Activated naive CD4-positive, alpha-beta T cell treated with anti-CD3 and anti-CD28 coated beads, Interleukin-2, amount 50 U/mL, for 16 hours (primary cell): ENCODE results near the gene PRUNE2.
"Not testable (repeated sequence)": the region's sequence is repeated elsewhere in the genome, so short reads cannot be mapped to it uniquely, and the experiment has no call there.

ENCODE experiments used
- DNase-seq: peaks from one replicate; pipeline ENCODE4 v3.0.0-alpha.2; 2020

The PRUNE2 gene

DNA sequence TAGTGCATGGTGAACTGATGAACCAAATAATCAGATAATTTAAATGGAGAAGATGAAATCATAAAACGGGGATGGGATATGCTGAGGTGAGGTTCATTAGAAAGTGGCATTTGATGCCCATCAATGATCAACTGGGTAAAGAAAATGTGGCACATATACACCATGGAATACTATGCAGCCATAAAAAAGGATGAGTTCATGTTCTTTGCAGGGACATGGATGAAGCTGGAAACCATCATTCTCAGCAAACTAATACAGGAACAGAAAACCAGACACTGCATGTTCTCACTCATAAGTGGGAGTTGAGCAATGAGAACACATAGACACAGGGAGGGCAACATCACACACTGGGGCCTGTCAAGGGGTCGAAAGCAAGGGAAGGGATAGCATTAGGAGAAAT is 47.7 kb downstream of the PRUNE2 start:
- not testable (repeated sequence) for DNase-seq

DNA sequence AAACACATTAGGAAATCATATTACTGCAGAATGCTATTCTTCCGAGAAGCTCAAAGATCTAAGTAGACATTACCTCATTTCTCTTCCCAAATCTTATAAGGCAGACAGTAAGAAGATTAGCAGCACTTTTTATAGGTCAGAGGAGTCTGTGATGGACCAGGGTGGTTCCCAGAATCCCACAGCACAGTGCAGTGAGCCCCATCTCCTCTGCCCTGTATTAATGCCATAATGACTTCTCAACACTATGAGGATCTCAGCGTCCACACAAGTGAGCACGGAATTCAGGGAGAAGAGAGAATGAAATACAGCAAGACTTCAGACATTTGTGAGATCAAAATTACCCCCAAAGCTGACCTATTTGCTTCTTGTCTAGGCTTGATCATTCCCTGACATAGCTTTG is 49.9 kb downstream of the PRUNE2 start:
- no peak for DNase-seq

DNA sequence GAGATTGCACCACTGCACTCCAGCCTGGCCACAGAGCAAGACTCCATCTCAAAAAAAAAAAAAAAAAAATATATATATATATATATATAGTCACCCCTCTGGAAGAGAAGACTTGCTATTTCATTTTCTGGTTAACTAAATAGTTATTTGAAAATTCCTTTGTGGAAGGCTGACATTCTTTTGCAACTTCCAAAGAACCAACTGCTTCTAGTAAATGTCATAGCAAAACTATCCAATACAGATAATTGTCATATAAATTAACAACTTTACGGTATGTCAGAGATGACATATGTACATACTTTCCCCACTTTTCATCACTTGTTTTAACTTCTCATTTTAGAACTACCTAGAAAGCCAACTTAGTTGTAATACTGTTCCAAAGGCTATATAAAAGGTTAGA is 50.9 kb downstream of the PRUNE2 start:
- no peak for DNase-seq

DNA sequence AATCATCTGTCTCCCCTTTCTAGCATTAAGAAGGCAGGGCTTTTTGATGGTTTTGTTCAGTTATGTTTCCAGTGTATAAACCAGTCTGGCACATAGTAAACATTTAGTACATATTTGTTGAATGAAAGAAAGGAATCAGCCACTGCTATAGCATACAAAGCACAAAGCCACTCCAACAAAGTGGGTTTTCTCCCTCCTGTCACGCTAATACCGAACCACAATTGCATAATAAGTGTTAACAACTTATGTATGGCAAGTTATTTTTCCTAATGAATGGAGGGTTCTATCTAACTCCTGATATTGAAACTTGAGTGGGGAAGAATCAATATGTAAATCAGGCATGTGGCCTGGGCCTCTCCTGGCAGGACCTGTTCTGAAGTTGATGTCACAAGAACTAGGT is 53.9 kb downstream of the PRUNE2 start:
- no peak for DNase-seq

DNA sequence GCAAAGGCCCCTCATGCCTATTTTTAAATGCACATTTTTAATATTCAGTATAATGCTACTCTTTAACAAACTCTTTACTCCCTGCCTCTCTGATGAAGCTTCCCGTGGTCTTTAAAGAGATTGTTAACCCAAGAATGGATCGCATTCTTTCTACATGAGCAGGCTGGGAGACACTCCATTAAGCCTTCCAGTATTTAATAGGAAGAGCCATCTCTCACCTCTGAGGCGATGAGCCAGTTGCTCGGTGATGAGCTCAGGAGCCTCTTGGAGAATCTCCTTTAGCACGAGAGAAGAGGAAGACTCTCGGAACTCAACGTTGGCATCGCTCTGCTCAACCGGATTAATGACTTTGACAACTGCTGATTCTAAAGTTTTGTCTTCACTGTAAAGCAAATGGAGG is 59.6 kb downstream of the PRUNE2 start:
- no peak for DNase-seq

DNA sequence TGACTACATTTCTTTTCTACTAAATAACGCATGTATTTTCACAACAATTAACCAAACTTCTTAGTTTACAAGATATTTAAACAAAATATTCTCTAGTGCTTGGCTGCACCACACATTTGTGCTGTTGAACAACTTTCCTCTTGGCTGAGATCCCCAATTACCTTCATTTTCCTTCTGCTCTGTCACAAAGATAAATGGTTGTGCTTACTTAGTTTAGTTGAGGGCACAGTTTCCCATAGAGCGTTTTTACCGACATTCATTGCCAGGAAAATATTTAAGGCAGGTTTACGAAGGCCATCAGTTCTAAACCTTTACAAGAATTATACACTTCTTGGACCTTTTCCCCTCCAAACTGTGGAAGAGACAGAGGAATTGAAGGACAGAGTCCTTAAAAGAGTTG is 60.7 kb downstream of the PRUNE2 start:
- DNase-seq, result no peak

DNA sequence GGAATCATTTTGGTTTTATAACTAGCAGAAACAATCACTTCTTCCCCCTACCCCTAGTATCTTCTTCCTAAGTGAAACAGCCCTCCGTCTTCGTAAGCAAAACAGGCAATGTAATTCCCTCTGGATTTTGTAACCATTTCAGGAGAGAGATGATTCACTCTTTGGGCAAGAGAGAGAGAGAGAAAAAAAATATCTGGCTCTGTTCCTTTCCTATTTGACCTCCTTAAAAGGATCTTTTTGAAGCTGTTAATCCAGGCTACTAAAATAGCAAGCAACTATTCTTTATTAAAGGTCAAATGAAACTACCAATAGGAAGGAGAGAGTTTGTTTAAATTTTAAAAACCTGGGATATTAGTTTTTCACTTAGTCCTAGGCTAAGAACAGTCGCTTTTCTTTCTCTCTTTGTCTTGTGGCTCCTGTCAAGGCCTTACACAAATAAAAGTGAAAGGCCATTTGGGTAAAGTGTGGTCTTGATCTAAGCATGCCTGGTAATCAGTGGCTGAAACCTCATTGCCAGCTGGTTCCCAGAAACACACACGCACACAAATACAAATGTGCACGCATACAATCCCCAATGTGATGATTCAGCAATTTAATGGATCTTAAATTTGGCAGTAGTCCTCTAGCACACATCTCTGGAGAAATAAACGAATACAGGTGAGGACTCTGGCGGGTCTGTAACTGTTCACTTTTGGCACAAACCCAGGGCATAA is 70.2 kb downstream of the PRUNE2 start:
- no peak for DNase-seq

GRCh38 chr9:76828447-76828846 is 77.5 kb downstream of the PRUNE2 start:
- DNase-seq, result no peak

DNA sequence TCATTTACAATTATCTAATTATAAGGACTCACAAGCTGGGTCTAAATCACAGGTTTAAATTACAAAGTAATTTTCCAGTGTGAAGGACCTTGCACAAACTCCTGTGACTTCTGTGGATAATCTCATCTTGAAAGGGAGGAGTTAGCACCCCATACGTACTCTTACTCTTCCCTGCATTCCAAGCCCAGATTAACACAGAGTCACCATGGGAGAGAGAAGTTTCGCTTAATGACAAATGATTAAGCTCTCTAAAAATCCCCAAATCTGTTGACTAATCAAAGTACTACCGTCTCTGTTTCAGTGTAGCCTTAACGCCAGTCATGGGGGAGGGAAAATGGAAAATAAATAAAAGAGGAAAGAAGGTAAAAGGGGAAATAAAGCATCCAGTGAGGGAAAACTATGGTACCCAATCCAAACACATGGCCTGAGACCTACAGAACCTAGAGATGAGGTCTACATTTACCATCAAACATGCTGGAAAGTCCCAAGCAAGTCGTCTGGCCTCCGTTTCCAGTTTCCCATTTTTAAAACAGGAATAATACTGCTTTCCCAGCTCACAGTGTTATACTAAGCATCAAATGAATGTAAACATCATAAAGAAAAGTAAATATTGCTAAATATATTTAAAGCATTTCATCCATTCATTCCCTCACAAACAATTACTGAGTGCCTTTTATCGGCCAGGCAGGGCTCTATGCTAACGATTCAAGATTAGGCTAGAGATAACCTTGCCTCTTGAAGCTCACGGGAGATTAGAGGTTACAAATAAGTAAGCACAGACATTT is 78.4 kb downstream of the PRUNE2 start:
- DNase-seq, result no peak

GRCh38 chr9:76820431-76820830 is 85.5 kb downstream of the PRUNE2 start:
- no peak for DNase-seq

GRCh38 chr9:76818271-76818670 is 87.6 kb downstream of the PRUNE2 start:
- DNase-seq, result no peak

GRCh38 chr9:76817489-76817888 is 88.4 kb downstream of the PRUNE2 start:
- no peak for DNase-seq

DNA sequence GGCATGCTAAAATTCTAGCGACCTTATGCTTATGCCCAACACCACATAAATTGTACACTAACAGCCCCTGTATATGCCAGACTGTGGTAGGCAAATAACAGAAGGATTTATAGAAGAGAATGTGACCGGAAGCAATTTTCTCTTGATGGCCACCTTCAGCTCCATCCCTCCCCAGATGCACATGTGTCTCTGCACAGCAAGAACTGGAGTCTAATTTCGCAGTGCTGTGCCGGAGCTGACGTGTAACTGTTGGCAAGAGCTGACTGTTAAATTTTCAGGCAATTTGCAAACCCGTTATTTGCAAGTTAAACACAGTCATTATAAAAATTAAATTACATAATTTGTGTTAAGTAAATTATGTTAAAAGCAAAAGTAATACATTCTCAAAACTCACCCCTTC is 93.3 kb downstream of the PRUNE2 start:
- DNase-seq, result no peak

GRCh38 chr9:76810377-76810957 is 95.4 kb downstream of the PRUNE2 start:
- DNase-seq, result no peak

- no peak for DNase-seq
These were observed 97.3 kb downstream of the PRUNE2 start for GRCh38 chr9:76808636-76809035.

- no peak for DNase-seq
These were observed 102.2 kb downstream of the PRUNE2 start for GRCh38 chr9:76803762-76804161.

- no peak for DNase-seq
These were observed 102.8 kb downstream of the PRUNE2 start for GRCh38 chr9:76803083-76803482.

GRCh38 chr9:76800901-76801300 is 105.0 kb downstream of the PRUNE2 start:
- DNase-seq, result no peak

GRCh38 chr9:76799473-76799872 is 106.4 kb downstream of the PRUNE2 start:
- no peak for DNase-seq

DNA sequence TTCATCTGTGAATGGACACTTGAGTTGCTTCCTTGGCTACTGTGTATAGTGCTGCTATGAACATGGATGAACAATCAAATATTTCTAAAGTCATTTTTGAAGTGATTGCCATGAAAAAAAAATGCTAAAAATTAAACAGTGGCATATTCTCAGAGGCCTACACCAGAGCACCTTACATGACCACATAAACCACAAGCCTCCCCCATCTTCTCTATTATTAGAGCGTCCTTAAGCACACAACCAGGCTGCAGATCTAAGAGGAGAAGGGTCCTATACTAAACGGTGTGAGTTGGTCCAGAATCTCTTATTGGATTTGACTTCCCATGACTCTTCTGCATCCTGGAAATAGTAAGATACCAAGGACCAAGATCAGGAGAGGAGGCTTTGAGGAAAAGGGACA is 107.4 kb downstream of the PRUNE2 start:
- DNase-seq, result no peak

DNA sequence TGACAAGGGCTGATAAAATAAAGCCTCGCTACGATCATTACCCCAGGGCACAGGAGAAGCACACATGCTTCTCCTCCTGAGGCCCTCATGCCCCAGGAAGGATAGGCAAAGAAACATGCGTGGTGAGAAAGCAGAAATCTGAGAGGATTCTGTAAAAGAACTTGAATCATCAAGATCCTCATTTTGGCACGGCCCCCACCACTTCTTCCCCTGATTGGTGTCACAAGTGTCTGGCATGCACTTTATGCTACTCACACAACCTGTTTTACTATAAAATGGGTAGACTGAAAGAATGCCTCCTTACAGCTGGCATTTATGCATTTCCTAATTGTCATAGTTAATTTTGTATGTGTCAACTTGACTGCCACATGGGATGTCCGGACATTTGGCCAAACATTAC is 109.6 kb downstream of the PRUNE2 start:
- no peak for DNase-seq

- no peak for DNase-seq
These were observed 112.0 kb downstream of the PRUNE2 start for GRCh38 chr9:76793784-76794431.

DNA sequence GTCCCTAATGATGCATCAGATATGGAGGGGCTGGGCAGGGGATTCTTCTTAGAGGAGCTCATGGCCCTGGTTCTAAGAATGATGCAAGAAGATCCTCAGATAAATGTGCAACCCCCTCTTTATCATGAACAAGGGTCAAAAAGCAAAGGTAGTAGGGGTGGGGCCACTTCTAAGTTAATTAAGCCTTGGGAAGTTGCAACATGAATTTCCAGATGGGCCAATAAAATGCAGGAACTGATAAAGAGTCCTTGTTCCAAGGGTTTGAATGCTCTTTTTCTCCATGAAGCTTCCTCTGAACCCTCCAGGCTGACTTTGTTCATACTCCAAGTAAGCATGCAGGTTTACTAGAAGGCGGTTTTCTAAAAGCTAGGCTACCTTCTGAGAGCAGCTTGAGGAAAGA is 116.1 kb downstream of the PRUNE2 start:
- DNase-seq, result no peak

DNA sequence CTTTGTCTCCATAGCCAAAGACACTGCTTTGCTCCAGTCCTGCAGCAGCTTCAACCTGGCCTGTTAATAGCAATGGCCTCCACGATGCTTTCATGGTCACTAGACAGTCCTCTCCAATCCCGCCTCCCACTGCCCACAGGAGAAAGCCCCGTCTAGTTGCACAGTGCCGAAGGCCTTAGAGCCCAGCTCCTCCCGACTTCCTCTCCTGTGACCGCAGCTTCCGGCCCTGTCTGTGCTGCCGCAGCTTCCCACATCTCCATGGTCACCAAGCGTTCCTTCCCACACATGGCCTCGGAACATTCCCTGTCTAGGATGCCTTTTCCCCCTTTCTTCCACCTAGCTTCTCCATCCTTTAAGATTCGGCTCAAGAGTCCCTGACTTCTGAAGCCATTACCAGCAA is 118.2 kb downstream of the PRUNE2 start:
- DNase-seq, result no peak
